A172 (cell line): ENCODE results near the gene SSBP2. TPM values are rescaled to one million over a fixed set of nuclear protein-coding genes. Genes with fewer than 3 reads are reported as not detected.

ENCODE experiments used
- DNase-seq: peaks from one replicate; pipeline ENCODE4 v3.0.0-alpha.2; 2015; ENCODE audit warnings: low spot score
- total RNA-seq: library from RNA; depleted of rRNA; stranded (reverse); fragments of >200 nt; shearing (Covaris generic); gene quantifications from 2 replicates; pipeline ENCODE4 v1.2.3, GENCODE V29; 2014; rRNA removed

SSBP2 gene
- total RNA-seq = 11.9 and 12.4 TPM in 2 replicates

GRCh38 chr5:81751009-81751835 is at the start of gene SSBP2:
Gene SSBP2, minus strand, starts transcription at chr5:81751097. Its CDS starts 55 bp downstream, at chr5:81751042.
- peak; percentile 97 for DNase-seq

GRCh38 chr5:81795666-81796065 is 44.8 kb upstream of the SSBP2 start:
- no peak for DNase-seq

GRCh38 chr5:81794226-81794625 is 43.3 kb upstream of the SSBP2 start:
- no peak for DNase-seq

GRCh38 chr5:81790336-81790735 is 39.4 kb upstream of the SSBP2 start:
- DNase-seq = no peak

- peak; percentile 47 for DNase-seq
Observed at GRCh38 chr5:81789033-81789432, 38.1 kb upstream of the SSBP2 start.

GRCh38 chr5:81788329-81788728 is 37.4 kb upstream of the SSBP2 start:
- DNase-seq = no peak

GRCh38 chr5:81787474-81788242 is 36.8 kb upstream of the SSBP2 start:
- peak; percentile 16 for DNase-seq

- no peak for DNase-seq
Observed at GRCh38 chr5:81786991-81787390, 36.1 kb upstream of the SSBP2 start.

- DNase-seq = no peak
Observed at GRCh38 chr5:81786496-81786895, 35.6 kb upstream of the SSBP2 start.

- no peak for DNase-seq
Observed at GRCh38 chr5:81785322-81785721, 34.4 kb upstream of the SSBP2 start.

GRCh38 chr5:81783401-81783800 is 32.5 kb upstream of the SSBP2 start:
- no peak for DNase-seq

- DNase-seq = no peak
Observed at GRCh38 chr5:81782811-81783210, 31.9 kb upstream of the SSBP2 start.

- no peak for DNase-seq
Observed at GRCh38 chr5:81779916-81780266, 29.0 kb upstream of the SSBP2 start.

GRCh38 chr5:81779125-81779915 is 28.4 kb upstream of the SSBP2 start:
- DNase-seq = peak; percentile 49

- DNase-seq = peak; percentile 49
Observed at GRCh38 chr5:81778642-81779041, 27.7 kb upstream of the SSBP2 start.

- no peak for DNase-seq
Observed at GRCh38 chr5:81776258-81776657, 25.4 kb upstream of the SSBP2 start.

- no peak for DNase-seq
Observed at GRCh38 chr5:81774374-81774773, 23.5 kb upstream of the SSBP2 start.

GRCh38 chr5:81773574-81773973 is 22.7 kb upstream of the SSBP2 start:
- no peak for DNase-seq

- no peak for DNase-seq
Observed at GRCh38 chr5:81773161-81773560, 22.3 kb upstream of the SSBP2 start.

- no peak for DNase-seq
Observed at GRCh38 chr5:81772488-81772887, 21.6 kb upstream of the SSBP2 start.

GRCh38 chr5:81768935-81769452 is 18.1 kb upstream of the SSBP2 start:
- peak; percentile 79 for DNase-seq

- DNase-seq = no peak
Observed at GRCh38 chr5:81767938-81768337, 17.0 kb upstream of the SSBP2 start.
